Stimulated activated CD4-positive, alpha-beta T cell treated with anti-CD3 and anti-CD28 coated beads, Interleukin-4, amount 100 ng/mL, for 1 hour (primary cell): ENCODE measurements around the gene ATXN7.
A peak's percentile ranks its signal among the peaks of the same experiment; 100 is the strongest.

Source experiments
- DNase-seq: peaks from one replicate; pipeline ENCODE4 v3.0.0-alpha.2; 2020

The ATXN7 gene

DNA sequence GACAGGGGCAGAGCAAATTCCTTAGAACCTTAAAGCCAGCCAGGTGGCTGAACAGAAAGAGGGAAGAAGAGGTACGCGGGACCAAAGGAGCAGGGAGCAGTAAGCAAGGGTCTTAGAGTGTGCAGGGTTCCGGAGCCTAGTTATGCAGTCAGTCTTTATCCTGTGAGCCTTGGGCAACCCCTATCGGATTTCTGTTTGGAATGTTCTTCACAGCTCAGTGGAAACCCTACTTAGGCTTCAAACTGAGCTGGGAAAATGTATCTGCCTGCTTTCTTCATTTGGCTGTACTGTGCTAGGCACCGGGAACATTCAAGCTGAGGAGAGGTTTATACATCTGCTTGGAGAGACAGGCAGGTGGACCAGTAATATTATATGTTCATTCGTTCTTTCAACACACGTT is 122.5 kb downstream of the ATXN7 start:
- no peak for DNase-seq

- DNase-seq: no peak
Observed at GRCh38 chr3:63986831-63987230, 123.2 kb downstream of the ATXN7 start.

DNA sequence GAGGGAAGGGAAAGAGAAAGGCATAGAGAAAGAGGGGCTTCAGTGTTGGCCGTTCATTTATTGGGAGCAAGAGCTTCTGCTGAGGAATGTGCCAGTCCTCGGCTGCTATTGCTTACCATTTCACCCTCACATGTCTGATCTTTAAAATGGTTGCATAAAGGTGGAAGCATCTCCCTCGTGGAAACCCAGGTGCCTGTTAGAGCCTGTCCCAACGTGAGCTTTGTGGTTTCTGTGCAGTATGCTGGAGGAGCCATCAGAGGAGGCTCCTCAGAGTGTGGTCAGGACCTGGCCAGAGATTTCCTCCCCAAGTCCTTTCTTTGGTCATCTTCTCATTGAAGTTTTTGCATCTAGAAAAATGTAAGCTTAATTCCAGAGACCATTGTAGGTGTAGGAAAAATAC is 125.3 kb downstream of the ATXN7 start:
- DNase-seq: no peak

DNA sequence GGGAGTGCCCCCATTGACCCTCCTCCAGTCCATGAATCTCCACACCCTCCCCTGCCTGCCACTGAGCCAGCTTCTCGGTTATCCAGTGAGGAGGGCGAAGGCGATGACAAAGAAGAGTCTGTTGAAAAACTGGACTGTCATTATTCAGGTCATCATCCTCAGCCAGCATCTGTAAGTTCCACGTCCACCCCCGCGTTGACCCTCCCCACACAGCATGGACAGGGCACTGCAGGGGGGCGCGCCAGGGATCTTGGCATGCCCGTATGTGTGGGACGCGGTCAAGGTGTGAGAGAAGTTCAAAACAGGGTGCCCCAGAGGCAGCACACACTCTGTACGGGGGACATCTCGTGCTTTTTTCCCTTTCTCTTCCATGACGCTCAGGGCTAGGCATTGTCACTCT is 126.5 kb downstream of the ATXN7 start:
- DNase-seq: no peak

DNA sequence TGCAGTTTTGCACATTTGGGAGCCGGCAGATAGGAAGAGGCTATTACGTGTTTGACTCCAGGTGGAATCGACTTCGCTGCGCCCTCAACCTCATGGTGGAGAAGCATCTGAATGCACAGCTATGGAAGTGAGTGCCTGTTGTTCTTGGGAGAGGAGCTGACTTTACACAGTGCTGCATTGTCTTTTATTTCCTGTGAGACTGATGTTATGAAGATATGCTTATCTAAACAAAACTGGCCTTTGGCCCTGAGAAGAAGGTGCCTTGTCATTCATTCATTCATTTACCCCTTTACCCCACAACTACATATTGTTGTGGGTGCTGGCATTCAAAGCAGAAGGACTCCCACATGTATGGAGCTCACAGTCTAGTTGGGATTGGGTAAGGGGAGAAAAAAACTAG is 127.1 kb downstream of the ATXN7 start:
- no peak for DNase-seq

GRCh38 chr3:63991666-63992065 is 128.0 kb downstream of the ATXN7 start:
- no peak for DNase-seq

DNA sequence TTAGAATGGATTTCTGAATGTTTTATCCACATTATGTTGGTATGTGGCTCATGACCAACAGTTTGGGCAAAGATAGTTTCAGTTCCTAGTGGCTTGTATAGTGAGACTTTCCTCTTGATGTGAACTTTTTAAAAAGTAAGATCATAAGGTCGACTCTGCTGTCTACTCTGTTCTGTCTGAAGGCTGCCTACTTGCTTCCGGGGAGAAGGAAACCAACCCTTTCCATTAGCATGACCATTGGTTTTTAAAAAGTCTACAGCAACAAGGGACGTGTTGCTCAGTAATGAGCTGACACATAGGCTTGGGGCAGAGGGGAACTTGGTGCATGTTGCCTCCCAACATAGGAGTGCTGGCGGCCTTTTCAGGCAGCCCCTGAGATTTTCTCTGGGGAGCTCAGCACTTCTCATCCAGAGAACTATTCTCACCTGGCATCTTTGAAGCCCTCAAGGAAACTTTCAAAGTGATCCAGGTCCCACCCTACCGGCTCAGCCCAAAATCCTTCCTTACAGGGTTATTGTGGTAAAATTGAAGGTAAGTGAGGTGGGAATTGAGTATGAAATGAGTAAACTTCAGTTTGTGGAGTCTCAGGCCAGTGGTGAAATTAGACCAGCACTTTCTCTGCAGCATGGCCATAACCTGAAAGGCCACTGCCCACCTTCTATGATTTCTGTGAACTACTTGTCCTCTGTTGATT is 129.0 kb downstream of the ATXN7 start:
- DNase-seq: no peak

- peak; percentile 46 for DNase-seq
Observed at GRCh38 chr3:63993653-63994079, 130.0 kb downstream of the ATXN7 start.

- DNase-seq: no peak
Observed at GRCh38 chr3:63995086-63995485, 131.4 kb downstream of the ATXN7 start.

DNA sequence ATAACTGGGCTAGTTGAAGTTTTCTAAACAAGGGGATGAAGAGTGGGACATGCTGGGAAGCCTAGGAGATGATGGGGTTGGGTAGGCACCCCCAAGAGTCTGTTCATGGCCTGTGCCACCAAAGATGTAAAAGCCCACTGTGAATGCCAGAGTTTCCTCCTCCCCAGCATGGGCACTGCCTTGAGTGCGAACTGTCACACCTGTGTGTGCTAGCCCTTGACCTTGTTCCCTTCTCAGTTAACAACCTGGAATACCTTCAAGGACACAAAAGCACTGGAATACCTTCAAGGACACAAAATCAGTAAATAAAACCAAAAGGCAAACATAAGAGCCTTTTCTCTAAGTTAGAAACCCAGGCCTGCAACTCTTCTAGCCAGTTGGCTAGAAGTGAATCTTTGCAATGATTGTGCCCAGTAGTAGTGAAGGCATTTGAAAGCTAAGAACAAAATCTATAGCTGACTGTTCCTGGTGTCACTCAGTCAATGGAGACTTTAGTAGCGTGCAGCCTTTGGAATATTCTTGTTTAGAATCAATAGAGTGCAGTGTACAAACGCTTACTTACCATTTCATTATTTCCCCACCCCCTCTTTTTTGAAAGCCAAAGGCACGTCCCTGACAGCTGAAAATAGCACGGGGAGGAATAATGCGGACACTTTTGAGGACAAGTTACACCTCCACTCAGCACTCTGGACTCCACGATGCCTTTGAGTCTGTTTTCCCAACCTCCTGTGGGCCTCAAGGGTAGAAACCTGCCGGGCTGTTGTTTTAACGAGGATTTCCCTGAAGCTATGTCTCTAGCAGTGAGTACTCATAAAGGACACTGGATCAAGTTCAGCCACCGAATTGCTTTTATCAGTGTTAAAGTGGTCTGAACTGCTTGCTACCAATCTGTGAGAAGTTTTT is 135.4 kb downstream of the ATXN7 start:
- DNase-seq: no peak

DNA sequence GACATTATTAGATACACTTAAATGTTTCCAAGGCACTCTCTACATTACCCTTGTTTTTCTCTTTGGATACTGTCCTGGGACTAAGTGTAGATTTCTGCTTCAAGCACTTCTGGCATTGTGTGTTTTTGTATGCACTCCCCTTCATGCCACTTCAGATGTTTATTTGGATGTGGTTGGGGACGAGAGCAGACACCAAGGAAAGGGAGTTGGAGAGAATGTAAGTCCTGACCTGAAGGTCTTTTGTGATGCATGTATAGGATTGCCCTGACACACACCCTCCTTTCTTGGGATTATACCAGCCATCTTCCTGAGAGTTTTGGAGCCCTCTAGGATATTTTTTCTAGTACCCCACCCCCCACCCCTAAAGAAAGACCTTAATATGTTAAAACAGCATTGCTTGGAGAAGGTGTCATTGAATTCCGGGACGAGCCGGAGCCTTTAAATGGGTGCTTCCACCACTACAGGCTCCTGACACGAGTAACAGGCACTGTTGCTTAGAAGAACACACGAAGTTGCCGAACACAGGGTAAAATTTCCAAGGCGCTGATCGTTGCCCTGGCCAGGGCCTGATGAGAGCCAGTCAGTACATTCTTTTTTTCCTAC is 136.9 kb downstream of the ATXN7 start:
- no peak for DNase-seq

GRCh38 chr3:64002233-64002632 is 138.6 kb downstream of the ATXN7 start:
- no peak for DNase-seq

DNA sequence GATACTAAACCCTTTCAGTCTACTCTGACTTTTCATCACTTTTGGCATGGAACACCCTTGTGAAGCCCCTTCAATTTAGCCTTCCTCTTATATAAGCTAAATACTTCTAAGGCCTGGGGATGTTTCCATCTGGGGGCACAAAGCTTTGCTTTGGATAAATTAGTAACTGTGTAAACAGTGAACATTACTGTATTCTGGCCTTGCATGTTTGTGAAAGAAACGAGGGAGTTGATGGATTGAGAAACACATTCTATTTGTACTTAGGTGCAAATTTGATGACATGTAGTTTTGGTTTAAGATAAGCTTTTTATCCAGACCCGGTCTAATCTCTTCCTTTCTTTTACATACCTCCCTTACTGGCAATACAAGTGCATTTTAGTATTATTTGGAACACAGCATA is 139.9 kb downstream of the ATXN7 start:
- no peak for DNase-seq

DNA sequence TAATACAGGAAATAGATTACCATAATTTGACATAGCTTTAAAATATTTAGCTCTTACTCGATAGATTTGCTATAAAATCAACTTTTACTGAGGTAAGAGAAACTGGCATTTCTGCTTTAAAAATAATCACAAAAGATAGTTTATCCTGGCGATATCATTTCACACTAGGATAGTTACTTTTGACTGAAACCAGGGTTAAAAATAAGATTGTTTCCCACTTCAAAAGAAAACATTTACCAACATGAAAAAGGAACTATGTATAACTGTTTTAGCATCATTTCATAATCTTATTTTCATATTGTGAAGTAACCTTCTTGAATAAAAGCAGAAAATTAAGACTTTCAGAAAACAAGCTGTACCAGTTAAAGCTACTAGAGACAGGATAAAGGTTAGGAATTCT is 144.3 kb downstream of the ATXN7 start:
- DNase-seq: no peak

- DNase-seq: no peak
Observed at GRCh38 chr3:64008487-64009351, 145.1 kb downstream of the ATXN7 start.

- no peak for DNase-seq
Observed at GRCh38 chr3:64009528-64009927, 145.9 kb downstream of the ATXN7 start.

GRCh38 chr3:64010199-64010598 is 146.5 kb downstream of the ATXN7 start:
- DNase-seq: no peak

DNA sequence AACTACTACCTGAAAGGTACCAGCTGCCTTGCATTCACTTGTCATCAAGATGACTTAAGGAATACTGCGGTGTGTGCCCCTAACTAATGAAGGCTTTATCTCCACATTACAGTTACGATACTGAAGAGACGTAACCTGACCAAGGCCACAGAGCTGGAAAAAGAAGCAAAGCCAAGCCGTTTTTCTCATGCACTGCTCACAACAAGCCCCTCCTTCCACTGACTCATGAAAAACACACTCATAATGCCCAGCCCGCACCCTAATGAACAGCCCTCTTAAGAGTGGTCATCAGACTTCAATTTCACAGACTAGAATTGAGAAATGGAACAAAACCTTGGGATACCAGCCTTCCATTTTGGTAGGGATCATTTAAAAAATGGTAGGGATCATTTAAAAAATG is 148.0 kb downstream of the ATXN7 start:
- DNase-seq: no peak

DNA sequence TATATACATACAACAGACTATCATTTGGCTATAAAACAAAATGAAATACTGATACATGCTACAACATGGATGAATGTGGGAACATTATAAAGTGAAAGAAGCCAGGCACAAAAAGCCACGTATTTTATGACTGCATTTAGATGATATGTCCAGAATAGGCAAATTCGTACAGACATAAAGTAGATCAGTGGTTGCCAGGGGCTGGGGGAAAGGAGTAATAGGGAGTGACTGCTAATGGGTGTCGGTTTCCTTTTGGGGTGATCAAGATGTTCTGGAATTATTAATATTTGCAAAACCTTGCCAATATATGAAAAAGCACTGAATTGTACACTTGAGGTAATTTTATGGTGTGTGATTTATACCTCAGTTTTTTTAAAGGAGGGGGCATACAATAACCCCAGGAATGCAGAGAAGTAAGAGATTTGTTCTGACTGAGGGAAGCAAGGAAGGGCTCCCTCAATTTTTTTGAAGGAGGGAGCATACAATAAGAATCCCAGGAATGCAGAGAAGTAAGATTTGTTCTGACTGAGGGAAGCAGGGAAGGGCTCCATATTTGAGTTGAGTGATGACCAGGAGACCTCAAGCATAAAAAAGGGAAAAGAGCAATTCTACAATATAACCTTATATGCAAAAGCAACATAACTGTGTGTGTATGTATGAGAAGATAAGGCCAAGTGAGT is 153.4 kb downstream of the ATXN7 start:
- no peak for DNase-seq

DNA sequence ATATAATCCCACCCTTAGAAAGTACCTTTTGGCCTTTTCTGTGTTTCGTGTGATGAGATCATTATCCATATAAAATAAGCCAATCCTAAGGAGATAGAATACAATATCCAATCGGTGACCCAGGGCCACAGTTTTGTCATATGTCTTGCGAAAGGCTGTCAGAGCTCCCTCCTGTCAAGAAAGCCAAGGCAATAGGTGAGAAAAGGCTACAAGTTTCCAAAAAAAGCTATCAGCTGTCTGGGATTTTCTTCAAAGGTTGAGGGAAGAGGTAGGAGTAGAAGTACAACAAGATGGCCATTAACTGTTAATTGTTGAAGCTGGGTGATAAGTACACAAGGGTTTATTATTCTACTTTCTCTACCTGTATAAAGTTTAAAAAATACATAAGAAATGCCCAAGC is 155.6 kb downstream of the ATXN7 start:
- DNase-seq: no peak

GRCh38 chr3:64019879-64020278 is 156.2 kb downstream of the ATXN7 start:
- no peak for DNase-seq

DNA sequence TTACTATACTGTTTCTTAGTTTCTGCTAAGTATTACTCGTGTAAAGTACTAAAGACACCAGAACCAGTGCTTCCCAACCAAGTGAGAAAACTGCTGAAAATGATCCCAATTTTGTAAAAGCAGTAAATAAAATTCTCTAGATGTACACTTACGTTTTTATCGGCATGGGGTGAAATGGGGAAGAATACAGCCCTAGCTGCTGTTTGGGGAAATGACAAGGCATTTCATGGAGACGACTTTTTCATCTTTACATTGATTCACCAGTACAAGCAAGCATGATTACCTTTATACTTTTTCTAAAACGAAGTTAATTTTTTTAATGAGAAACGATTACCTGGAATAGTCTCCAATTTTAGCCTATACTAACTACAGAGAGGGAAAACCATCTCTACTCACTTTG is 158.3 kb downstream of the ATXN7 start:
- DNase-seq: no peak
